IPS-NIHi7 (cell line): Measurements from ENCODE around the gene RAB11FIP4.
"Not testable (repeated sequence)": the region's sequence is repeated elsewhere in the genome, so short reads cannot be mapped to it uniquely, and the experiment has no call there.

Source experiments
- DNase-seq: peaks from one replicate; pipeline ENCODE4 v3.0.0; 2012; ENCODE audit warnings: mixed read lengths; ENCODE audit errors: extremely low spot score

The RAB11FIP4 gene

GRCh38 chr17:31431852-31432658 lies 40.6 kb downstream of the RAB11FIP4 start:
- no peak for DNase-seq

- DNase-seq, result no peak
Measured at GRCh38 chr17:31433091-31433790, 41.8 kb downstream of the RAB11FIP4 start.

GRCh38 chr17:31433811-31434726 lies 42.6 kb downstream of the RAB11FIP4 start:
- no peak for DNase-seq

GRCh38 chr17:31434727-31435050 lies 43.2 kb downstream of the RAB11FIP4 start:
- no peak for DNase-seq

- no peak for DNase-seq
Measured at GRCh38 chr17:31435581-31435980, 44.1 kb downstream of the RAB11FIP4 start.

DNA sequence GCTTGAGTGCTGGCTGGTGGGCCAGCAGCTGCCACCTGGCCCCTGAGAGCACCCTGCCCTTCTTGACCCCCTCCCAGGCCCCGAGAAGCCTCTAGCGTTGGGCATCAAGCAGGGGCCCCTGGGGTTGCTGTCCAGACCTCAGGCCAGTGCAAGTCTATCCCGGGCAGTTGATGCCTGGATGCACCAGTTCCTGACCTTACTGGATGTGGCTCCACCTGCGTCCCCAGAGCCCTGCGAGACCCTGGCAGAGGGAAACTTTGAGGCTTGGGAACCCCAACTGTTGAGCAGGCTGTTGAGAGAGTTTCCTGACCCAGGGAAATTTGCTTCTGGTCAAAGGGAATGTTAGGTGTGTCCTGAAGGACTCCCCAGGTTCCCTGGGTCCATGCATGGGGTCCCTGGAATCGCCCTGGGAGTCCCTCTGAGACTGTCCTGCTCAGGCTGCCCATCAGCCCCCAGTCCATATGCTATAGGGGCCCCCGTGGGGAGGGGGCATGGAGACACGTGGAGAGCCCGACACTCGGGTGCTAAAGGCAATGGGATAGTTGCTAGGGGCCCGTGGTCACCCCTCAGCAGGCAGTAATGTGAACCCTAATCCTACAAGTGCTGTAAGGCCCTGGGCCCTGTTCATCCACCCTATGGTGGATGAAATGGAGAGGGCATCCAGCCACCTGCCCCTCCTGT lies 46.4 kb downstream of the RAB11FIP4 start:
- no peak for DNase-seq

DNA sequence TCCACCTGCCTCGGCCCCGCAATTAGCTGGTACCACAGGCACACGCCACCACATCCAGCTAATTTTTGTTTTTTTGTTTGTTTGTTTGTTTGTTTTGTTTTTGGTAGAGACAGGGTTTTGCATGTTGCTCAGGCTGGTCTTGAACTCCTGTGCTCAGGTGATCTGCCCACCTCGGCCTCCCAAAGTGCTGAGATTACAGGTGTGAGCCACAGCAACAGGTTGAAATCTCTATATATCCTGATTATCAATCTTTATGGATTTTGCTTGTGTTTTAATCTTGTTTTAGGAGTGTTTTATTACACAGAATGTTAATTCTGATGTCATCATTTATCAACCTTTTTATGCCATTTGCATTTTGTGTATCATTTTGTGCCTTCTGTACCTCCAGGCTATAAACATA lies 48.2 kb downstream of the RAB11FIP4 start:
- DNase-seq, result no peak

- no peak for DNase-seq
Measured at GRCh38 chr17:31442276-31442675, 50.8 kb downstream of the RAB11FIP4 start.

- DNase-seq, result not testable (repeated sequence)
Measured at GRCh38 chr17:31442856-31443255, 51.4 kb downstream of the RAB11FIP4 start.

DNA sequence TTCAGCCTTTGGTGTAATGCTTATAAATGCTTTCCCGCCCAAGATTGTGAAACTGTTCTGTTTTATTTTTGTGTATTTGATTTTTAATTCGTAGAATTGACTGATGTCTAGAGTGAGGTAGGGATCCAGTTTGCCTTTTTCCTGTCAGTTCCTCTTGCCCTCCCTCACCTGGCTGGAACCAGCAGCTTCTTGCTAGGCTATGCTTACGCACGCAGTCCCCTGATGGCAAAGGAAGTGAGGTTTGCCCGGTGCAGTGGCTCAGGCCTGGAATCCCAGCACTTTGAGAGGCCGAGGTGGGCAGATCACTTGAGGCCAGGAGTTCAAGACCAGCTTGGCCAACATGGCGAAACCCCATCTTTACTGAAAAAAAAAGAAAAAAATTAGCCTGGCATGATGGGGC lies 51.9 kb downstream of the RAB11FIP4 start:
- no peak for DNase-seq

DNA sequence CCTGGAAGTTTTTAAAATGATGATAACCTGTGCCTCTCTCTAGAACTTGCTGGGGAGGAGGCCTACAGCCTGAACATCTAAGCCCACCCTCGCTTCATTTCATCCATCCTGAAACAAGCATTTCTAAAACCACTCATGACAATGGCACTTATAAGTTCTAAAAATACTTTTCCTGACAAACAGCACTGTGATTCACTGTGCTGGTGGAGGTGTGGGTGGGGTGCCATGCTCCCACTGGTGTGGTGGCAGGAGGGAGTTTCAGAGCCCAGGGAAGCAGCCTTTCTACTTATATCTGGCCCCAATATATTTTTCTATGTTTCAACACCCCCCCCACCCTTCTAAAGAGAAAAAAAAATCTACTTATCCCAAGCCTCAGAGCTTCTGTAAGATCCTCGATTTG lies 52.6 kb downstream of the RAB11FIP4 start:
- DNase-seq, result no peak

DNA sequence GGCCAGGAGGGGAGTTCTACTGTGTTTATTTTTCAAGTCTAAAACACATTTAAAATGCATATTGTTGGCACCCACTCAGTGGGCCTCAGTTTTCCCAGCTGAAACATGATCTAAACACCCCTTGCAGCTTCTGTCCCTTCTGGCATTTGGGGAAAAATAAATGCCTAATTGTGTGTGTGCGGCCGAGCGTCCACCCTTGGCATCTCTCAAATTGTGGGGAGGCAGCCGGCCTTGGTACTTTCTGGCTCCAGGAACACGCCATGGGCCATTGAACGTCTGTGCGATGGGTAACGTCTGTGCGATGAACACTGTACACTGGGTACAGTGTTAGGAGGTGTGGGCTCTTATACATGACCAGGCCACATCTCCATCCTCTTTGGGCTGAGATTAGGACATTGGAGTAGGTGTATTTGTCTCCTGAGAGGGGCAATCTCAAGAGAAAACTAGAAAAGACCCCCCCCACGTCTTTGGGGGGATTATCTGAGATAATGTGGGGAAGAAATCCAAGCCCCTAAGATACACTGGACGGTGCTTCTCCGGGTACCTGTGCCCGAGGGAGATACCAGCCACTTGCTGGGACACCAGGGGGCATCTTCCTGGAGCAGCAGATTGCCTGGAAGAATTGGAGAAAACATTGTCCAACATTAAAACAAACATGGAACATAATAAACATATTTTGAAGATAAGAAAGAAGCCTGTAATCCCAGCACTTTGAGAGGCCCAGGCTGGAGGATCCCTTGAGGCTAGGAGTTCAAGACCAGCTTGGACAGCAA lies 54.9 kb downstream of the RAB11FIP4 start:
- no peak for DNase-seq

GRCh38 chr17:31448467-31449077 lies 57.1 kb downstream of the RAB11FIP4 start:
- DNase-seq, result no peak

DNA sequence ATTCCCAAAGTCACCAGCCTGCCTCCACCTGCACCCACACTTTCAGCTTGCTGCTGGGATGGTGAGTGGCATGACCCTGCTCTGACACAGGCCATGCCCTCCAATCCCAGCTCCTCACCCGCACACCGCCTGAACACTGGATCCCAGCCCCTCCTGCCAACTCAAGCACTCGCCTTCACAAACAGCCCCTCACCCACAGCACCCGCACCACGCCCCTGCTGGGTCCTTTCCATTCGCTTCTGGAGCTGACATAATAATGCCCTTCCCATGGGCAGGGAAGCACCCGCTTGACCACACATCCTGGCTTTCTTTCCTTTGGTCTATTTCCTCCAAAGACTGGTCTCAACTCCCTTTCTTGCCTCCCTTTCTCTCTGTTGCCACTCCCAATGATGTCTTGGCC lies 57.6 kb downstream of the RAB11FIP4 start:
- no peak for DNase-seq

DNA sequence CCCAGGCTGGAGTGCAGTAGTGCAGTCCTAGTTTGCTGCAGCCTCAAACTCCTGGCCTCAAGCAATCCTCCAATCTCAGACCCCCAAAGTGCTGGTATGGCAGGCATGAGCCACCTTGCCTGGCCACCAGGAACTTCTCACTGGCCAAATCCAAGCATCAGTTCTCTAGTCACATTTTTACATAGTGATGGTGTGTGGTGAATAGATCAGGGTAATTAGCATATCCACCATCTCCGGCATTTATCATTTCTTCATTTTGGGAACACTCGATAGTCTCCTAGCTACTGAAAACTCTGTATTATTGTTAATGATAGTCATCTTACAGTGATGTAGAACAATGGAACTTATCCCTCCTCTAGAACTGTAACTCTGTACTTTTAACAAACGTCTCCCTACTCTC lies 58.3 kb downstream of the RAB11FIP4 start:
- DNase-seq, result no peak

DNA sequence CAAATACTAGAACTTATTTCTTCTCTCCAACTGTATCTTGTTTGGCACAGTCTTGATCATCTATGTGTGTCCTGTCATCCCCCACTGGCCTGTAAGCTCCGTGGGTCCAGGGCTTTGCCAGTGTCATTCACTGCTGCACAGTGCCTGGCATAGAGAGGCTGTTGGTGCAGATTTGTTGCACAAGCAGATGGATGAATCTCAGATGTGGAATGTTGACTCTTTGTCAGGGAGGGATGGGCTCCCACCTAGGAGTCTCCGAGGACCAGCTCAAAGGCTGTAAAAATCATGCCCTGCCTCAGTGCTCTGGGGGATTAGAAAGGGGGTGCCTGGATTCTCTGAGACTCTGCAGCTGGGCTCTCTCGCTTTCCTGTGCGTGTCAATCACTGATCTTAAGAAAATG lies 60.6 kb downstream of the RAB11FIP4 start:
- no peak for DNase-seq

GRCh38 chr17:31452561-31453110 lies 61.2 kb downstream of the RAB11FIP4 start:
- DNase-seq, result no peak

DNA sequence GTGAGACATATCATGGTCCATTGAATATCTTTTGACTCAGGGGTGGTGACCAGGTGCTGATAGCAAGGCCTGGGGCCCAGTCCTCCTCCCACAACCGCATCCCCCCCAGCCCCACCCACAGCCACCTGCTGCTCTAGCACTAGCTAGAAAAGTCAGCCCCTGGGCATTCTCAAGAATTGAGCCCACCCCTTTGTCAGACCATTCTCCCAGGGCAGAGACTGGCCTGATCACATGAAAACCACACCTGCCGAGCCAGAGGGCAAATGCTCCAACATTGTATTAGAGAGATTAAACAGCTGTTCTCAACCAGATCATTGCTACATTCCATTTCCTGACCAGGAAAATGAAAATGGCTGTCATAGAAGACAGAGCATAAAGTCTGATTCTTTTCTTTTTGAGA lies 62.4 kb downstream of the RAB11FIP4 start:
- no peak for DNase-seq

- DNase-seq, result no peak
Measured at GRCh38 chr17:31456814-31457213, 65.3 kb downstream of the RAB11FIP4 start.
